Common myeloid progenitor, CD34-positive (primary cell): ENCODE results near the gene CDCA5.

Experiments used
- CTCF ChIA-PET: fragments of 350-600 bp; sonication (Branson Sonifier 250); formaldehyde crosslinking; loops from one replicate; lab custom pipeline; 2021; ENCODE audit warnings: antibody characterized with exemption; lab: Charles Lee
- POLR2A ChIA-PET: fragments of 350-600 bp; sonication (Branson Sonifier 250); formaldehyde crosslinking; loops from one replicate; lab custom pipeline; 2021; ENCODE audit warnings: antibody characterized with exemption; lab: Charles Lee
- DNase-seq, 3 donors: peaks; one replicate each; pipeline versions ENCODE4 v3.0.0 to v3.0.0-alpha.2; 2013
- H3K27ac ChIP-seq, 2 experiments: 1 replicate in 1 of 2; 2 replicates in 1 of 2; pipeline ENCODE4 v1.7.0; 2013; ENCODE audit warnings: inconsistent platforms in 2 of 2, low read length in 2 of 2, mild to moderate bottlenecking in 2 of 2, low read depth in 1 of 2, moderate library complexity in 1 of 2; ENCODE audit not compliant: severe bottlenecking in 2 of 2, insufficient read depth in 1 of 2, poor library complexity in 1 of 2
- H3K27me3 ChIP-seq, 5 experiments: replicated peaks in 2 of 5; 1 replicate in 3 of 5; 2 replicates in 2 of 5; pipeline versions ENCODE4 v1.6.1 to v1.7.0; 2013; ENCODE audit warnings: low read length in 4 of 5, mild to moderate bottlenecking in 2 of 5, moderate library complexity in 2 of 5, inconsistent platforms in 1 of 5; ENCODE audit not compliant: insufficient read depth in 5 of 5, control insufficient read depth in 4 of 5
- H3K36me3 ChIP-seq, 4 experiments: 1 replicate in 2 of 4; 2 replicates in 2 of 4; pipeline versions ENCODE4 v1.6.1 to v1.7.0; 2013; ENCODE audit warnings: low read length in 3 of 4, control low read depth in 1 of 4, mild to moderate bottlenecking in 1 of 4; ENCODE audit not compliant: control insufficient read depth in 4 of 4, insufficient read depth in 4 of 4
- H3K4me1 ChIP-seq, 4 experiments: 1 replicate in 3 of 4; 2 replicates in 1 of 4; pipeline versions ENCODE4 v1.6.1 to v1.7.1; 2013; ENCODE audit warnings: low read length in 3 of 4, mild to moderate bottlenecking in 3 of 4, control low read depth in 1 of 4, inconsistent platforms in 1 of 4, moderate library complexity in 1 of 4; ENCODE audit not compliant: control insufficient read depth in 4 of 4, insufficient read depth in 4 of 4; ENCODE audit errors: control extremely low read depth in 1 of 4
- H3K4me3 ChIP-seq, 7 experiments: 1 replicate in 4 of 7; 2 replicates in 3 of 7; pipeline versions ENCODE4 v1.5.1 to v1.7.0; 2013; ENCODE audit warnings: mild to moderate bottlenecking in 7 of 7, low read length in 6 of 7, moderate library complexity in 6 of 7, inconsistent platforms in 2 of 7, low read depth in 2 of 7, control low read depth in 1 of 7; ENCODE audit not compliant: insufficient read depth in 4 of 7, control insufficient read depth in 1 of 7; ENCODE audit errors: extremely low read depth in 1 of 7
- H3K9me3 ChIP-seq, 5 experiments: 1 replicate in 4 of 5; 2 replicates in 1 of 5; pipeline versions ENCODE4 v1.6.1 to v1.7.1; 2013; ENCODE audit warnings: low read length in 4 of 5, mild to moderate bottlenecking in 2 of 5, inconsistent platforms in 1 of 5, low read depth in 1 of 5, moderate library complexity in 1 of 5; ENCODE audit not compliant: control insufficient read depth in 4 of 5, insufficient read depth in 2 of 5; ENCODE audit errors: control extremely low read depth in 1 of 5
- WGBS: methylation state at CpG from one replicate; pipeline ENCODE4 v1.1.5; 2013; ENCODE audit not compliant: insufficient coverage; 5-methylcytosine and 5-hydroxymethylcytosine counted together

Gene CDCA5

DNA sequence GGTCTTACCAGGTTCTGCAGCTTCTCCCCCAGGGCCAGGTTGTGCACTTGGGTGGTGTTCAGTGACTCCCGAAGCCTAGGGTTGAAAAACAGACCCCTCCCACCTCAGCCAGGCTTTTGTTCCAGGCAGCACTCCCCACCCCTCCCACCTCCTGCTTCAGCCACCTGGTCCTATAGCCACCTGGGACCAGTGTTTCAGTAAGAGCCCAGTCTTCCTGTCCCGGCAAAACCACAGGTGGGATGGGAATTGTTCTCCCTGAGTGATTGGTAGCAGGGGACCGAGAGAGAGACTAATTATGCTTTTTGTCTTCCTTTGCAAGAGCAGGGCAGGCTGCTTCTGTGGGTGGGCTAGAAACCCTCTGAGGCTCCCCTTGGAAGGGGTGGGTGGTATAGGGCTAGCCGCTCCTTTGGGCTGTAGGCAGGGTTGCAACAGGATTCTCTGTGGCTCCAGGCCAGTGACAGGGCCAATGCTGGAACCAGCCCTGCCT is 17.0 kb downstream of the CDCA5 start:
- H3K9me3 ChIP-seq, result no peaks in the 10 kb centered on the region
- H3K4me1 ChIP-seq, result peaks cover 0 to 2% (median 0%) of the 10 kb centered on the region in 4 experiments
- POLR2A ChIA-PET, result no interaction called here
- CTCF ChIA-PET, result interaction anchor here (1.3 to 2.9 kb wide), 3 partner anchors 9 to 11 kb away, joined by 3 to 7 read pairs (median 4); no protein-coding TSS in a partner anchor
- 95% methylated on average over 3 of the region's 4 CpGs for WGBS
- H3K27ac ChIP-seq, result no peak overlapping the region
- no peaks in the 10 kb centered on the region for H3K36me3 ChIP-seq
- H3K27me3 ChIP-seq, result no peaks in the 10 kb centered on the region
- H3K4me3 ChIP-seq, result no peak overlapping the region
- DNase-seq, result no peak

DNA sequence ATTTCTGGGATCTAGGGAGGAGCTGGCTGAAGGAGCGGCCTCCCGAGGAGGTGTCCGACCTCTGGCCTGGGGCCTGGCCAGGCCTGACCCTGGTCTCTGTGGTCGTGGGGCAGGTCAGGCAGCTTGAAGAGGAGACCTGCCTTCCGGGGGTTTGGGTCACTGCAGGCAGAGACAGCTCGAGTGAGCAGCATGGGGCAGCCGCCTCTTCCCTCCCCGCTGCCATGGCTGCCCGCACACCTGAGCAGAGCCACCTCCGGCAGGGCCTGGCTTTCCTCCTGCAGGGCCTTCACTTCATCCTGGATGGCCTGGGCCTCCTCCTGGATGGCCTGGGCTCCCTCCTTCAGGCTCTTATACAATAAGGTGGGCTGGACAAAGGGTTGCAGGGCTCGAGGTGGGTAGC is 17.5 kb downstream of the CDCA5 start:
- WGBS, result 100% methylated on average over 11 of the region's 11 CpGs
- Histone ChIP-seq H3K9me3 (no peaks in the 10 kb centered on the region), H3K36me3 (no peaks in the 10 kb centered on the region), H3K27ac (no peak overlapping the region), H3K27me3 (no peaks in the 10 kb centered on the region), H3K4me1 (peaks cover 0 to 2% (median 0%) of the 10 kb centered on the region in 4 experiments), H3K4me3 (no peak overlapping the region)
- no peak for DNase-seq
- ChIA-PET CTCF (interaction anchor here (1.3 to 2.9 kb wide), 3 partner anchors 9 to 11 kb away, joined by 3 to 7 read pairs (median 4); no protein-coding TSS in a partner anchor), POLR2A (interaction anchor here (0.6 kb wide), 1 partner anchor 1435 kb away, joined by 4 read pairs; no protein-coding TSS in a partner anchor)

GRCh38 chr11:65065851-65066250 is 18.0 kb downstream of the CDCA5 start:
- Histone ChIP-seq H3K27ac (no peak overlapping the region), H3K4me3 (no peak overlapping the region), H3K27me3 (no peaks in the 10 kb centered on the region), H3K36me3 (no peaks in the 10 kb centered on the region), H3K9me3 (no peaks in the 10 kb centered on the region), H3K4me1 (peaks cover 0 to 2% (median 0%) of the 10 kb centered on the region in 4 experiments)
- WGBS, result 100% methylated on average over 3 of the region's 7 CpGs
- DNase-seq, result no peak
- POLR2A ChIA-PET, result interaction anchor here (0.6 kb wide), 1 partner anchor 1436 kb away, joined by 4 read pairs; no protein-coding TSS in a partner anchor
- CTCF ChIA-PET, result interaction anchor here (0.6 to 2.9 kb wide), 4 partner anchors 9 to 37 kb away, joined by 3 to 7 read pairs (median 4); no protein-coding TSS in a partner anchor

GRCh38 chr11:65064847-65065240 is 19.0 kb downstream of the CDCA5 start:
- Histone ChIP-seq H3K27ac (no peak overlapping the region), H3K27me3 (no peaks in the 10 kb centered on the region), H3K36me3 (no peaks in the 10 kb centered on the region), H3K4me3 (no peak overlapping the region), H3K9me3 (no peaks in the 10 kb centered on the region), H3K4me1 (peaks cover 0 to 5% (median 0%) of the 10 kb centered on the region in 4 experiments)
- WGBS, result 100% methylated on average over 2 of the region's 4 CpGs
- DNase-seq, result no peak
- CTCF ChIA-PET, result interaction anchor here (0.6 to 2.9 kb wide), 2 partner anchors 13 to 142 kb away, joined by 3 to 7 read pairs; no protein-coding TSS in a partner anchor
- POLR2A ChIA-PET, result interaction anchor here (0.6 to 1.3 kb wide), 2 partner anchors 11 to 103 kb away, joined by 4 to 5 read pairs; no protein-coding TSS in a partner anchor

- H3K36me3 ChIP-seq, result no peaks in the 10 kb centered on the region
- POLR2A ChIA-PET, result interaction anchor here (1.3 kb wide), 1 partner anchor 12 kb away, joined by 4 read pairs; no protein-coding TSS in a partner anchor
- no peak overlapping the region for H3K27ac ChIP-seq
- H3K4me1 ChIP-seq, result peaks cover 0 to 5% (median 0%) of the 10 kb centered on the region in 4 experiments
- no peaks in the 10 kb centered on the region for H3K27me3 ChIP-seq
- CTCF ChIA-PET, result interaction anchor here (0.7 to 1.5 kb wide), 3 partner anchors 37 to 49 kb away, joined by 3 to 4 read pairs (median 4); partner anchors contain the start of genes ARL2 and TM7SF2
- no peaks in the 10 kb centered on the region for H3K9me3 ChIP-seq
- no peak for DNase-seq
- 100% methylated on average over 3 of the region's 3 CpGs for WGBS
- no peak overlapping the region for H3K4me3 ChIP-seq
Observed at GRCh38 chr11:65063532-65063931, 20.3 kb downstream of the CDCA5 start.

- Histone ChIP-seq H3K27me3 (no peaks in the 10 kb centered on the region), H3K27ac (no peak overlapping the region), H3K4me1 (peaks cover 0 to 5% (median 0%) of the 10 kb centered on the region in 4 experiments), H3K9me3 (no peaks in the 10 kb centered on the region), H3K36me3 (no peaks in the 10 kb centered on the region), H3K4me3 (no peak overlapping the region)
- peak in 2 of 3 donors; percentile 28 to 35 for DNase-seq
- WGBS, result 96% methylated on average over 6 of the region's 9 CpGs
- ChIA-PET POLR2A (interaction anchor here (0.6 kb wide), 1 partner anchor 1108 kb away, joined by 3 read pairs; no protein-coding TSS in a partner anchor), CTCF (no interaction called here)
Observed at GRCh38 chr11:65060913-65061408, 22.9 kb downstream of the CDCA5 start.
